ENCODE results near the gene CAMK1D. TPM values are rescaled to one million over a fixed set of nuclear protein-coding genes. Genes with fewer than 3 reads are reported as not detected.

Gene CAMK1D
- total RNA-seq, 6 experiments from 2014 or later: 0.34 to 1.4 (median 0.43) TPM

GRCh38 chr10:12757351-12757750, 408.0 kb downstream of the CAMK1D start:
- H3K36me3 Mint-ChIP-seq (ENCODE audit: low read depth): no peaks in the 10 kb centered on the region
- no peak for DNase-seq
- H3K27me3 Mint-ChIP-seq (ENCODE audit: insufficient read depth): peaks cover 4% of the 10 kb centered on the region; the same call in 1 of the 2 replicates
- no peak for TF ChIP-seq CTCF (IDR thresholded peaks at IDR 0.05)
- H3K27ac Mint-ChIP-seq: no peak overlapping the region
- H3K4me3 Mint-ChIP-seq: no peak overlapping the region
- no peaks in the 10 kb centered on the region for H3K4me1 Mint-ChIP-seq (ENCODE audit: low read depth)
- peaks cover 9% of the 10 kb centered on the region; the same call in 1 of the 2 replicates for H3K9me3 Mint-ChIP-seq

DNA sequence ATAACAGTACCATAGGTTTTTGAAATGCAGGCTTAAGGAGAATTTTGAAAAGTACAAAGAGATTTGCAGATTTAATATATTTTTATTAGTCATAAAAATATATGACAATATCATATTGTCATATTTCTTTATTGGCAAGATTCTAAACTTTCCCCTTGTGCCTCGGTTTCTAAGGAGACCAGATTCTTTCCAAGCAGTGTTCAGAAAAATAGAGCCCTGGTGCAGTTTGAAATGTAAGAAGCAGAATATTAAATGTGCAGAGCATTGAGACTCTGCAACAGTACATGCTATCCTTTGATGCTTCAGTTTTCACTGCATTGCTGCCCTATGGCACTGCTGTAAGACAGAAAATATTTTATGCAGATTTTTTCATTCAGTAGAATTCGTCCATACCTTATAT, 408.9 kb downstream of the CAMK1D start:
- H3K27ac Mint-ChIP-seq: no peak overlapping the region
- TF ChIP-seq CTCF (IDR thresholded peaks at IDR 0.05): no peak
- no peaks in the 10 kb centered on the region for H3K36me3 Mint-ChIP-seq (ENCODE audit: low read depth)
- DNase-seq: no peak
- H3K27me3 Mint-ChIP-seq (ENCODE audit: insufficient read depth): peaks cover under 1% of the 10 kb centered on the region; the same call in 1 of the 2 replicates
- no peak overlapping the region for H3K4me3 Mint-ChIP-seq
- no peaks in the 10 kb centered on the region for H3K4me1 Mint-ChIP-seq (ENCODE audit: low read depth)
- peaks cover 5% of the 10 kb centered on the region; the same call in 1 of the 2 replicates for H3K9me3 Mint-ChIP-seq

GRCh38 chr10:12766223-12766622, 416.9 kb downstream of the CAMK1D start:
- Mint-ChIP-seq H3K27me3 (ENCODE audit: insufficient read depth) (peaks cover 2% of the 10 kb centered on the region; the same call in 1 of the 2 replicates), H3K4me1 (ENCODE audit: low read depth) (peaks cover 6% of the 10 kb centered on the region), H3K9me3 (peaks cover 12% of the 10 kb centered on the region; the same call in 1 of the 2 replicates), H3K27ac (no peak overlapping the region), H3K4me3 (no peak overlapping the region), H3K36me3 (ENCODE audit: low read depth) (no peaks in the 10 kb centered on the region)
- no peak for TF ChIP-seq CTCF (IDR thresholded peaks at IDR 0.05)
- no peak for DNase-seq

DNA sequence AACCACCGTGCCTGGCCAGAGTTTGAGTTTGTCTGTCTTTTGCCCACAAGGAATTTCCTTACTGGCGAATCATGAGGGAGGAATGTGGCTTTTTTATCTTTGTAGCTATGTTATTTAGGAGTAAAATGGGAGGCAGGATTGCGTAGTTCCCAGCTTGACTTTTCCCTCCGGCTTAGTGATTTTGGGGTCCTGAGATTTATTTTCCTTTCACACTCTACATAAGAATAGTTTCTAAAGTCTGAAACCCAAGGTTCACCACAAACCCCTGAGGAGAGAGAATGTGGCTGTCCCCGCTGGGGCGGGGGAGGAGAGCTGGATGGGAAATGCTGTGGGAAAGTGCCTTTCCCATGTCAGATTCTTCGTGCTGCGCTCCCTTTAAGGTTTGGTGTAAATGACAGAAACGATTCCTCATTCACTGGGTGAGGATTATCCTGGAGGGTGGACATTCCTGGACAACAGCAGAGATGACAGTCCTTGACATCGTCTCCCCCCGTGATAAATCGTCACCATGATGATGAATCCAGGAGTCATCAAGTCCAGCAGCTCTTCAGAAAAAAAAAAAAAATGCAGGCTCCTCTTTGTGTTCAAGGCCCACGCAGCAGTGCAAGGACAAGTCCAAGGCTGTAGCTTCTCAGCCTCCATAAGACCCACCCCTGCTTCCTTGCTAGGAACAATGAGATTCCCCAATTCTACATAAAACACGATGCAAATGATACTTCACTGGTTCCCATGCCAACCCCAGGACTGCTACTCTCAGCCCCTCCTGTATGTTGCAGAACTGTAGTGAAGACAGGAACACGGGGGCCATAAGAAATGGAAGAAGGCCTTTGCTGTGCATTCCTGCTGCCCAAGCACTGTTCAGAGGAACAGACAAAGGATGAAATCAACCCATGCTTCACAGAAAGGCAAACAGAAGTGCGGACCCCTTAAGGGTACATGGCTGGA, 419.1 kb downstream of the CAMK1D start:
- Mint-ChIP-seq H3K36me3 (ENCODE audit: low read depth) (no peaks in the 10 kb centered on the region), H3K27ac (no peak overlapping the region), H3K4me3 (no peak overlapping the region; the same call in 1 of the 2 replicates), H3K27me3 (ENCODE audit: insufficient read depth) (no peaks in the 10 kb centered on the region; the same call in 1 of the 2 replicates), H3K9me3 (peaks cover 12% of the 10 kb centered on the region; the same call in 1 of the 2 replicates), H3K4me1 (ENCODE audit: low read depth) (peaks cover 6% of the 10 kb centered on the region)
- no peak for TF ChIP-seq CTCF (IDR thresholded peaks at IDR 0.05)
- DNase-seq: no peak

DNA sequence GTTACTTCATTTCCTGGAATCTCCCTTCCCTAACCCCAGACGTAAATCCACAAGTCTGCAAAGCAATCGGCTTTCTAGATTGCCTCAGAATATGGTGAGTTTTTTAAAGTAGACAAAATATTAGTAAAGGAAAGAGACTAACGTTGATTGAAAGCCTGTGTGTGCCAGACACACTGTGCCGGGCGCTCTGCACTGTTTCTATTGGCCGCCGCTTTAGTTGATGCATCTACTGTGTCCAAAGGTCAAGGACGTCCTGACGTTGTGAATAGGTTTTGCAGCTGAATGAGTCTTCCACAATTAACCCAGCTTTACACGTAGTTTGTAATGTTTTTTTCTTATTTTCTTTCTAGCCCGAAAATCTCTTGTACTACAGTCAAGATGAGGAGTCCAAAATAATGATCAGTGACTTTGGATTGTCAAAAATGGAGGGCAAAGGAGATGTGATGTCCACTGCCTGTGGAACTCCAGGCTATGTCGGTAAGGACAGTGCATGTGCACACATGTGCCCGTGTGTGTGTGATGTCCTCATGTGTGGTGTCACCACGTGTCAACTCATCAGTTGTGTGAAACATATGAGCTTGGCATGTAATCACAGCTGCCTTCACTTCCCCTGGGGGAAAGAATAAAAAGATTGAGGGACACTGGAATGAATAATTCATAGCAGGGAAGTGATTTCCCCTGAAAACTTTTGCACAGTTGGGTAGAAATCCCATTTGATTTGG, 420.1 kb downstream of the CAMK1D start:
- Mint-ChIP-seq H3K9me3 (peaks cover 11% of the 10 kb centered on the region; the same call in 1 of the 2 replicates), H3K27me3 (ENCODE audit: insufficient read depth) (no peaks in the 10 kb centered on the region; the same call in 1 of the 2 replicates), H3K27ac (no peak overlapping the region), H3K36me3 (ENCODE audit: low read depth) (no peaks in the 10 kb centered on the region), H3K4me3 (no peak overlapping the region), H3K4me1 (ENCODE audit: low read depth) (peaks cover 6% of the 10 kb centered on the region)
- DNase-seq: no peak
- TF ChIP-seq CTCF (IDR thresholded peaks at IDR 0.05): no peak
